HCT116 (cell line): ENCODE measurements around the gene INSIG2.

Source experiments
- EZH2 ChIP-seq: fragments of 200-600 bp; sonication (generic); IDR thresholded peaks from 2 replicates; pipeline ENCODE4 v1.6.1; 2017; ENCODE audit warnings: antibody characterized with exemption, mixed run types
- POLR2AphosphoS5 ChIP-seq: IDR thresholded peaks from 2 replicates; pipeline ENCODE4 v1.6.1; 2011; ENCODE audit warnings: mild to moderate bottlenecking, low read depth, low read length, moderate library complexity
- ZFX ChIP-seq: fragments of 450-650 bp; IDR thresholded peaks from 2 replicates; pipeline ENCODE4 v1.6.1; 2017
- TF ChIP-seq, protein P1 (sequence below), 3 experiments: fragments of 200-600 bp in 1 of 3; sonication (generic) in 1 of 3; IDR thresholded peaks in 2 of 3; conservative IDR thresholded peaks in 1 of 3; 2 replicates each; pipeline ENCODE4 v1.5.1; 2012 to 2017; ENCODE audit warnings: low read depth in 2 of 3, low read length in 2 of 3, antibody characterized with exemption in 1 of 3, borderline replicate concordance in 1 of 3, control low read depth in 1 of 3, mild to moderate bottlenecking in 1 of 3, mixed read lengths in 1 of 3, mixed run types in 1 of 3, moderate library complexity in 1 of 3; ENCODE audit not compliant: insufficient read depth in 1 of 3

DNA sequence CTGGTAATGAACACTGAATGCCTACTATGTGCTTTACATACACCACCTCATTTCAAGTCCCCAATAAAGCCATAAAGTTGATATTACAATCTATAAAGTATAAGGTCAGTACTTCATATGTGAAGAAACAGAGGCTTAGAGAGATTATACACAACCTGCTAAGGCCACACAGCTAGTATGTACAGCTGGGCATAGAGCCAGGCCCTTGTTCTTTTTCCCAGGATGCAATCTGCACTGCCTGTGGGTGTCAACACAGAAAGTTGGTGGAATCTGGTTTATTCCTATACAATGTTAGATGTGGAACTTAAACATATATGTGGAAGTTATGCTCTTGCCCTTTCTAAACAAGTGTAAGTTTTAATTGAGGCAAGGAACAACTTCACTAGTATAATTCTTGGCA, 32.8 kb downstream of the INSIG2 start:
- TF ChIP-seq ZFX (no peak), EZH2 (no peak), POLR2AphosphoS5 (no peak)
- TF ChIP-seq, protein P1, sequence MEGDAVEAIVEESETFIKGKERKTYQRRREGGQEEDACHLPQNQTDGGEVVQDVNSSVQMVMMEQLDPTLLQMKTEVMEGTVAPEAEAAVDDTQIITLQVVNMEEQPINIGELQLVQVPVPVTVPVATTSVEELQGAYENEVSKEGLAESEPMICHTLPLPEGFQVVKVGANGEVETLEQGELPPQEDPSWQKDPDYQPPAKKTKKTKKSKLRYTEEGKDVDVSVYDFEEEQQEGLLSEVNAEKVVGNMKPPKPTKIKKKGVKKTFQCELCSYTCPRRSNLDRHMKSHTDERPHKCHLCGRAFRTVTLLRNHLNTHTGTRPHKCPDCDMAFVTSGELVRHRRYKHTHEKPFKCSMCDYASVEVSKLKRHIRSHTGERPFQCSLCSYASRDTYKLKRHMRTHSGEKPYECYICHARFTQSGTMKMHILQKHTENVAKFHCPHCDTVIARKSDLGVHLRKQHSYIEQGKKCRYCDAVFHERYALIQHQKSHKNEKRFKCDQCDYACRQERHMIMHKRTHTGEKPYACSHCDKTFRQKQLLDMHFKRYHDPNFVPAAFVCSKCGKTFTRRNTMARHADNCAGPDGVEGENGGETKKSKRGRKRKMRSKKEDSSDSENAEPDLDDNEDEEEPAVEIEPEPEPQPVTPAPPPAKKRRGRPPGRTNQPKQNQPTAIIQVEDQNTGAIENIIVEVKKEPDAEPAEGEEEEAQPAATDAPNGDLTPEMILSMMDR (IDR thresholded peaks at IDR 0.05 in 2 of 3, conservative IDR thresholded peaks at IDR 0.05 in 1 of 3; ENCODE audit: borderline replicate concordance in 1 of 3, insufficient read depth in 1 of 3, low read depth in 2 of 3, low read length in 2 of 3): no peak
